SK-N-SH treated with all-trans-retinoic acid at 6 μM for 48 hours (cell line): ENCODE data around the gene CHRNB1.

Experiments used
- ARNTL ChIP-seq: fragments of 450-650 bp; formaldehyde crosslinking; IDR thresholded peaks from 2 replicates; pipeline ENCODE4 v1.5.0; 2020; ENCODE audit warnings: low read depth, mild to moderate bottlenecking, moderate library complexity, borderline replicate concordance
- BACH2 ChIP-seq: fragments of 250-450 bp; sonication (Bioruptor Pico); IDR thresholded peaks from 2 replicates; pipeline ENCODE4 v1.9.0; 2021; ENCODE audit warnings: mild to moderate bottlenecking, borderline replicate concordance
- CSRNP3 ChIP-seq: fragments of 250-450 bp; sonication (Bioruptor Pico); IDR thresholded peaks from 2 replicates; pipeline ENCODE4 v1.5.1; 2021; ENCODE audit warnings: mild to moderate bottlenecking, moderate library complexity
- PATZ1 ChIP-seq: fragments of 250-450 bp; sonication (Bioruptor Pico); IDR thresholded peaks from 2 replicates; pipeline ENCODE4 v1.8.0; 2020; ENCODE audit warnings: mild to moderate bottlenecking, moderate library complexity, borderline replicate concordance
- PPARA ChIP-seq: fragments of 250-450 bp; sonication (Bioruptor Pico); IDR thresholded peaks from 2 replicates; pipeline ENCODE4 v1.5.0; 2020; ENCODE audit warnings: mild to moderate bottlenecking, borderline replicate concordance
- TCF4 ChIP-seq: fragments of 250-450 bp; sonication (Bioruptor Pico); IDR thresholded peaks from 2 replicates; pipeline ENCODE4 v1.8.0; 2021; ENCODE audit warnings: mild to moderate bottlenecking, moderate library complexity, borderline replicate concordance
- TOX ChIP-seq: fragments of 250-450 bp; sonication (Bioruptor Pico); IDR thresholded peaks from 2 replicates; pipeline ENCODE4 v1.8.0; 2021; ENCODE audit warnings: mild to moderate bottlenecking, moderate library complexity, borderline replicate concordance
- TSHZ2 ChIP-seq: fragments of 250-450 bp; sonication (Bioruptor Pico); IDR thresholded peaks from 2 replicates; pipeline ENCODE4 v1.5.0; 2020; ENCODE audit warnings: mild to moderate bottlenecking, moderate library complexity
- ZC3H10 ChIP-seq: fragments of 250-450 bp; sonication (Bioruptor Pico); IDR thresholded peaks from 2 replicates; pipeline ENCODE4 v1.5.1; 2021; ENCODE audit warnings: mild to moderate bottlenecking, moderate library complexity
- ZNF8 ChIP-seq: fragments of 450-650 bp; formaldehyde crosslinking; IDR thresholded peaks from 2 replicates; pipeline ENCODE4 v1.5.0; 2020; ENCODE audit warnings: mild to moderate bottlenecking, moderate library complexity
- TF ChIP-seq, protein P1 (sequence below): fragments of 250-450 bp; sonication (Bioruptor Pico); IDR thresholded peaks from 2 replicates; pipeline ENCODE4 v1.5.1; 2020; ENCODE audit warnings: low read depth, mild to moderate bottlenecking, moderate library complexity
- TF ChIP-seq, protein P2 (sequence below): fragments of 250-450 bp; sonication (Bioruptor Pico); IDR thresholded peaks from 2 replicates; pipeline ENCODE4 v1.8.0; 2021; ENCODE audit warnings: low read depth, mild to moderate bottlenecking, moderate library complexity, borderline replicate concordance

GRCh38 chr17:7436556-7437368 is 8.1 kb upstream of the CHRNB1 start:
- TF ChIP-seq, protein P1, sequence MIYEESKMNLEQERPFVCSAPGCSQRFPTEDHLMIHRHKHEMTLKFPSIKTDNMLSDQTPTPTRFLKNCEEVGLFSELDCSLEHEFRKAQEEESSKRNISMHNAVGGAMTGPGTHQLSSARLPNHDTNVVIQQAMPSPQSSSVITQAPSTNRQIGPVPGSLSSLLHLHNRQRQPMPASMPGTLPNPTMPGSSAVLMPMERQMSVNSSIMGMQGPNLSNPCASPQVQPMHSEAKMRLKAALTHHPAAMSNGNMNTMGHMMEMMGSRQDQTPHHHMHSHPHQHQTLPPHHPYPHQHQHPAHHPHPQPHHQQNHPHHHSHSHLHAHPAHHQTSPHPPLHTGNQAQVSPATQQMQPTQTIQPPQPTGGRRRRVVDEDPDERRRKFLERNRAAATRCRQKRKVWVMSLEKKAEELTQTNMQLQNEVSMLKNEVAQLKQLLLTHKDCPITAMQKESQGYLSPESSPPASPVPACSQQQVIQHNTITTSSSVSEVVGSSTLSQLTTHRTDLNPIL (CRISPR knock-in tag): no peak
- TF ChIP-seq TOX (CRISPR knock-in tag) (no peak), BACH2 (no peak), ARNTL (CRISPR knock-in tag) (no peak), ZC3H10 (CRISPR knock-in tag) (no peak), PATZ1 (CRISPR knock-in tag) (no peak), PPARA (no peak), CSRNP3 (CRISPR knock-in tag) (no peak), TSHZ2 (CRISPR knock-in tag) (no peak), TCF4 (CRISPR knock-in tag) (no peak), ZNF8 (no peak)
- TF ChIP-seq, protein P2, sequence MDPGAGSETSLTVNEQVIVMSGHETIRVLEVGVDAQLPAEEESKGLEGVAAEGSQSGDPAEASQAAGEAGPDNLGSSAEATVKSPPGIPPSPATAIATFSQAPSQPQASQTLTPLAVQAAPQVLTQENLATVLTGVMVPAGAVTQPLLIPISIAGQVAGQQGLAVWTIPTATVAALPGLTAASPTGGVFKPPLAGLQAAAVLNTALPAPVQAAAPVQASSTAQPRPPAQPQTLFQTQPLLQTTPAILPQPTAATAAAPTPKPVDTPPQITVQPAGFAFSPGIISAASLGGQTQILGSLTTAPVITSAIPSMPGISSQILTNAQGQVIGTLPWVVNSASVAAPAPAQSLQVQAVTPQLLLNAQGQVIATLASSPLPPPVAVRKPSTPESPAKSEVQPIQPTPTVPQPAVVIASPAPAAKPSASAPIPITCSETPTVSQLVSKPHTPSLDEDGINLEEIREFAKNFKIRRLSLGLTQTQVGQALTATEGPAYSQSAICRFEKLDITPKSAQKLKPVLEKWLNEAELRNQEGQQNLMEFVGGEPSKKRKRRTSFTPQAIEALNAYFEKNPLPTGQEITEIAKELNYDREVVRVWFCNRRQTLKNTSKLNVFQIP (CRISPR knock-in tag): no peak
